HEK293 (cell line): ENCODE data around the gene CDH26.

Source experiments
- FEZF1 ChIP-seq: fragments of 450-650 bp; formaldehyde crosslinking; IDR thresholded peaks from 2 replicates; pipeline ENCODE4 v1.5.1; 2016; ENCODE audit warnings: missing biosample characterization, missing genetic modification characterization
- ZNF629 ChIP-seq: fragments of 450-650 bp; formaldehyde crosslinking; IDR thresholded peaks from 2 replicates; pipeline ENCODE4 v1.5.1; 2017; ENCODE audit warnings: missing biosample characterization, missing genetic modification characterization
- ZNF837 ChIP-seq: fragments of 450-650 bp; formaldehyde crosslinking; IDR thresholded peaks from 2 replicates; pipeline ENCODE4 v1.5.1; 2016; ENCODE audit warnings: missing biosample characterization, missing genetic modification characterization
- TF ChIP-seq, protein P1 (sequence below): fragments of 450-650 bp; formaldehyde crosslinking; IDR thresholded peaks from 2 replicates; pipeline ENCODE4 v1.5.1; 2016; ENCODE audit warnings: missing biosample characterization, missing genetic modification characterization

DNA sequence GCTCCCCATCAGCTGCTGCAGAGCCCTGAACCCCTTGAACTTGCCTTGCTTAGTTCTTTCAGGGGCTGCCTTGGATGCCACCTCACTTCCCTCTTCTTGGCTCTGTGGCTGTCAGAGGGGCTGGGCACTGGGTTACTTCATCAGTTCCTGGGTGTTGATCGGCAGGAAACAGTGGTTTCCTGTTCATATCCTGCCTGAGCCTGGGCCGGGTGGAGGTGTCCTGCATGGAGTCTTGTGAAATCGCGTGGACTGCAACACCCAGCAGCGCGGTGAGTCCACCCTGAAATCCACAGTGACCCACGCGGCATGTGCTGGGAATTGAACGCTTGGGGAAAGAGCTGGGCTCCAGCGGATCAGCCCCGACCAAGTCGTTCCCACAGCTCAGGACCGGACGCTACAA, 97.5 kb downstream of the CDH26 start:
- TF ChIP-seq, protein P1, sequence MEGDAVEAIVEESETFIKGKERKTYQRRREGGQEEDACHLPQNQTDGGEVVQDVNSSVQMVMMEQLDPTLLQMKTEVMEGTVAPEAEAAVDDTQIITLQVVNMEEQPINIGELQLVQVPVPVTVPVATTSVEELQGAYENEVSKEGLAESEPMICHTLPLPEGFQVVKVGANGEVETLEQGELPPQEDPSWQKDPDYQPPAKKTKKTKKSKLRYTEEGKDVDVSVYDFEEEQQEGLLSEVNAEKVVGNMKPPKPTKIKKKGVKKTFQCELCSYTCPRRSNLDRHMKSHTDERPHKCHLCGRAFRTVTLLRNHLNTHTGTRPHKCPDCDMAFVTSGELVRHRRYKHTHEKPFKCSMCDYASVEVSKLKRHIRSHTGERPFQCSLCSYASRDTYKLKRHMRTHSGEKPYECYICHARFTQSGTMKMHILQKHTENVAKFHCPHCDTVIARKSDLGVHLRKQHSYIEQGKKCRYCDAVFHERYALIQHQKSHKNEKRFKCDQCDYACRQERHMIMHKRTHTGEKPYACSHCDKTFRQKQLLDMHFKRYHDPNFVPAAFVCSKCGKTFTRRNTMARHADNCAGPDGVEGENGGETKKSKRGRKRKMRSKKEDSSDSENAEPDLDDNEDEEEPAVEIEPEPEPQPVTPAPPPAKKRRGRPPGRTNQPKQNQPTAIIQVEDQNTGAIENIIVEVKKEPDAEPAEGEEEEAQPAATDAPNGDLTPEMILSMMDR (tag by site-specific recombination): no peak
- TF ChIP-seq ZNF837 (tag by site-specific recombination): no peak
- TF ChIP-seq FEZF1 (tag by site-specific recombination): no peak
- no peak for TF ChIP-seq ZNF629 (tag by site-specific recombination)
